HUES6 (cell line): Measurements from ENCODE around the gene IL4R.

ENCODE experiments used
- H3K27ac ChIP-seq: 2 replicates; pipeline ENCODE4 v1.7.0; 2013; ENCODE audit warnings: low read depth, mild to moderate bottlenecking, low read length, inconsistent platforms
- H3K27me3 ChIP-seq: 2 replicates; pipeline ENCODE4 v1.6.1; 2013; ENCODE audit warnings: low read length; ENCODE audit not compliant: control insufficient read depth, insufficient read depth
- H3K36me3 ChIP-seq: 2 replicates; pipeline ENCODE4 v1.6.1; 2013; ENCODE audit warnings: low read length; ENCODE audit not compliant: control insufficient read depth, insufficient read depth
- H3K4me1 ChIP-seq: 2 replicates; pipeline ENCODE4 v1.6.1; 2013; ENCODE audit warnings: low read length; ENCODE audit not compliant: control insufficient read depth, insufficient read depth
- H3K4me3 ChIP-seq: 2 replicates; pipeline ENCODE4 v1.5.1; 2013; ENCODE audit warnings: low read depth, low read length
- H3K9ac ChIP-seq: one replicate; pipeline ENCODE4 v1.6.1; 2013; ENCODE audit warnings: mild to moderate bottlenecking, low read length
- H3K9me3 ChIP-seq: 2 replicates; pipeline ENCODE4 v1.6.1; 2013; ENCODE audit warnings: low read depth, low read length; ENCODE audit not compliant: control insufficient read depth, insufficient read depth

IL4R gene

GRCh38 chr16:27289669-27290068 lies 24.1 kb upstream of the IL4R start:
- H3K36me3 ChIP-seq, result no peaks in the 10 kb centered on the region
- H3K4me1 ChIP-seq, result no peaks in the 10 kb centered on the region
- H3K9me3 ChIP-seq, result no peaks in the 10 kb centered on the region
- H3K27me3 ChIP-seq, result no peaks in the 10 kb centered on the region
- no peak overlapping the region for H3K4me3 ChIP-seq
- H3K9ac ChIP-seq, result no peak overlapping the region
- H3K27ac ChIP-seq, result no peak overlapping the region

GRCh38 chr16:27290562-27290961 lies 23.2 kb upstream of the IL4R start:
- Histone ChIP-seq H3K4me3 (no peak overlapping the region), H3K4me1 (no peaks in the 10 kb centered on the region), H3K27ac (no peak overlapping the region), H3K9me3 (no peaks in the 10 kb centered on the region), H3K36me3 (no peaks in the 10 kb centered on the region), H3K27me3 (no peaks in the 10 kb centered on the region), H3K9ac (no peak overlapping the region)

- no peaks in the 10 kb centered on the region for H3K4me1 ChIP-seq
- no peaks in the 10 kb centered on the region for H3K27me3 ChIP-seq
- H3K27ac ChIP-seq, result no peak overlapping the region
- no peaks in the 10 kb centered on the region for H3K9me3 ChIP-seq
- no peak overlapping the region for H3K4me3 ChIP-seq
- no peaks in the 10 kb centered on the region for H3K36me3 ChIP-seq
- H3K9ac ChIP-seq, result no peak overlapping the region
These were observed 22.7 kb upstream of the IL4R start for GRCh38 chr16:27291106-27291505.

GRCh38 chr16:27291722-27292240 lies 22.0 kb upstream of the IL4R start:
- Histone ChIP-seq H3K36me3 (no peaks in the 10 kb centered on the region), H3K4me3 (no peak overlapping the region), H3K9me3 (no peaks in the 10 kb centered on the region), H3K27me3 (no peaks in the 10 kb centered on the region), H3K4me1 (no peaks in the 10 kb centered on the region), H3K27ac (no peak overlapping the region), H3K9ac (no peak overlapping the region)

GRCh38 chr16:27293343-27293742 lies 20.4 kb upstream of the IL4R start:
- no peaks in the 10 kb centered on the region for H3K4me1 ChIP-seq
- no peak overlapping the region for H3K9ac ChIP-seq
- no peaks in the 10 kb centered on the region for H3K9me3 ChIP-seq
- H3K4me3 ChIP-seq, result no peak overlapping the region
- H3K27me3 ChIP-seq, result no peaks in the 10 kb centered on the region
- H3K27ac ChIP-seq, result no peak overlapping the region
- no peaks in the 10 kb centered on the region for H3K36me3 ChIP-seq

GRCh38 chr16:27298132-27298531 lies 15.6 kb upstream of the IL4R start:
- H3K27ac ChIP-seq, result no peak overlapping the region
- H3K27me3 ChIP-seq, result no peaks in the 10 kb centered on the region
- H3K9me3 ChIP-seq, result no peaks in the 10 kb centered on the region
- H3K4me3 ChIP-seq, result no peak overlapping the region
- H3K9ac ChIP-seq, result no peak overlapping the region
- no peaks in the 10 kb centered on the region for H3K36me3 ChIP-seq
- H3K4me1 ChIP-seq, result no peaks in the 10 kb centered on the region

GRCh38 chr16:27301236-27301861 lies 12.4 kb upstream of the IL4R start:
- no peak overlapping the region for H3K27ac ChIP-seq
- no peaks in the 10 kb centered on the region for H3K9me3 ChIP-seq
- H3K36me3 ChIP-seq, result no peaks in the 10 kb centered on the region
- no peak overlapping the region for H3K9ac ChIP-seq
- no peaks in the 10 kb centered on the region for H3K4me1 ChIP-seq
- H3K27me3 ChIP-seq, result no peaks in the 10 kb centered on the region
- H3K4me3 ChIP-seq, result no peak overlapping the region

- H3K4me3 ChIP-seq, result no peak overlapping the region
- no peak overlapping the region for H3K9ac ChIP-seq
- H3K4me1 ChIP-seq, result no peaks in the 10 kb centered on the region
- no peaks in the 10 kb centered on the region for H3K36me3 ChIP-seq
- no peak overlapping the region for H3K27ac ChIP-seq
- no peaks in the 10 kb centered on the region for H3K9me3 ChIP-seq
- H3K27me3 ChIP-seq, result no peaks in the 10 kb centered on the region
These were observed 11.6 kb upstream of the IL4R start for GRCh38 chr16:27302126-27302525.

- Histone ChIP-seq H3K9me3 (no peaks in the 10 kb centered on the region), H3K4me3 (no peak overlapping the region), H3K27ac (no peak overlapping the region), H3K36me3 (no peaks in the 10 kb centered on the region), H3K4me1 (no peaks in the 10 kb centered on the region), H3K27me3 (no peaks in the 10 kb centered on the region), H3K9ac (no peak overlapping the region)
These were observed 10.3 kb upstream of the IL4R start for GRCh38 chr16:27303256-27304100.

- Histone ChIP-seq H3K36me3 (no peaks in the 10 kb centered on the region), H3K27me3 (no peaks in the 10 kb centered on the region), H3K9ac (no peak overlapping the region), H3K4me3 (no peak overlapping the region), H3K4me1 (no peaks in the 10 kb centered on the region), H3K9me3 (no peaks in the 10 kb centered on the region), H3K27ac (no peak overlapping the region)
These were observed 9.7 kb upstream of the IL4R start for GRCh38 chr16:27304102-27304501.
